PFSK-1 (cell line): ENCODE results near the gene AP3D1.

Source experiments
- POLR2AphosphoS5 ChIP-seq: IDR thresholded peaks from 2 replicates; pipeline ENCODE4 v1.6.1; 2012; ENCODE audit warnings: low read depth, mild to moderate bottlenecking, control low read depth, low read length, moderate library complexity
- REST ChIP-seq, 2 experiments: IDR thresholded peaks; 2 replicates each; pipeline versions ENCODE4 v1.6.1 to v1.8.0; 2011 to 2012; ENCODE audit warnings: low read depth in 2 of 2, low read length in 2 of 2, control low read depth in 1 of 2, inconsistent platforms in 1 of 2, mild to moderate bottlenecking in 1 of 2, moderate library complexity in 1 of 2; ENCODE audit not compliant: insufficient read depth in 1 of 2
- SIN3A ChIP-seq: IDR thresholded peaks from 2 replicates; pipeline ENCODE4 v1.6.1; 2012; ENCODE audit warnings: mild to moderate bottlenecking, low read length, moderate library complexity, borderline replicate concordance; ENCODE audit not compliant: insufficient read depth

DNA sequence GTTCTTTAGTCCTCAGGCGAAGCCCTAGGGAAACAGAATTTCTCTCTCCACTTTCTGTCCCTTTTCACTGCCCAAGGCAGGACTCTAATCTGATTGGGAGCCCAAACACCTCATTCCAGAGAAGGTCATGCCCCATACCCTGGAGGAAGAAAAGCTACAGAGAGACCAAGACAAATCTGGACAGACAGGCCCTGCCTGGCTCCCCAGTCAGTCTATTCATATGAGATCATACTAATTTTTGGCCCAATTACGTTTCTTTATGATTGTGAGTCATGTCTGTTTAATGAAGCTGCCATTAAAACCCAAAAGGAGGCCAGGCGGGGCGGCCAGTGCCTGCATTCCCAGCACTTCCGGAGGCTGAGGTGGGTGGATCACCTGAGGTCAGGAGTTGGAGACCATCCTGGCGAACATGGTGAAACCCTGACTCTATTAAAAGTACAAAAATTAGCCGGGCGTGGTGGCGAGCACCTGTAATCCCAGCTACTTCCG, 3.3 kb upstream of the AP3D1 start:
- TF ChIP-seq REST (IDR thresholded peaks at IDR 0.05; ENCODE audit: insufficient read depth in 1 of 2, low read depth in 2 of 2, low read length in 2 of 2) = no peak
- no peak for TF ChIP-seq SIN3A
- TF ChIP-seq POLR2AphosphoS5 = no peak
